Measurements from ENCODE around the gene SCN11A.

DNA sequence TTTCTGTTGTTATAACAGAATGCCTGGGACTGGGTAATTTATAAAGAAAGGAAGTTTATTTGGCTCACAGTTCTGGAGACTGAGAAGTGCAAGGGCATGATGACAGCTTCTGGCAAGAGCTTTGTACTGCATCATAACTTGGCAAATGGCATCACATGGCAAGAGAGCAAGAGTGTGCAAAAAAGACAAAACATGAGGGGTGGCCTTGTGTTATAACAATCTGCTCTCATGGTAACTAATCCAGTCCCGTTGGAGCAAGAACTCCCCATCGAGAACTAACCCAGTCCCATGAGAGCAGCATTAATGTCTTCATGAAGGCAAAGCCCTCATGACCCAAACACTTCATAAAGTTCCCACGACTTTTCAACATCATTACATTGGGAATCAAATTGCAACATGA, 23.2 kb downstream of the SCN11A start:
- TF ChIP-seq BHLHE40 (IDR thresholded peaks at IDR 0.05; ENCODE audit: borderline replicate concordance): no peak
- TF ChIP-seq FOXK2 (IDR thresholded peaks at IDR 0.05): no peak
- no peak for TF ChIP-seq NFRKB (IDR thresholded peaks at IDR 0.05)
- no peak for TF ChIP-seq FOXM1 (IDR thresholded peaks at IDR 0.05; ENCODE audit: borderline replicate concordance)
- TF ChIP-seq SP1 (IDR thresholded peaks at IDR 0.05): no peak
- TF ChIP-seq TARDBP (IDR thresholded peaks at IDR 0.05): no peak

Data from HEK293T (cell line).